IMR-90 (cell line): Measurements from ENCODE around the gene KCNN4. TPM values are rescaled to one million over a fixed set of nuclear protein-coding genes. Genes with fewer than 3 reads are reported as not detected.

ENCODE experiments used
- ATAC-seq: fragments of 200-7000 bp; cut with Tn5 transposase; 2 replicates; pipeline ENCODE4 v1.9.1; 2020; ENCODE audit warnings: low read depth, mild to moderate bottlenecking, moderate library complexity
- BruUV-seq: library from RNA; stranded (reverse); fragments of 400-500 nt; replicated peaks from 2 replicates; lab custom pipeline; 2021; lab: Mats Ljungman, UMichigan
- CTCF ChIA-PET: fragments of 300-600 bp; formaldehyde crosslinking; extraction: SDS; loops from one replicate; lab custom pipeline; 2021; ENCODE audit warnings: antibody characterized with exemption; lab: Yijun Ruan, JAX
- POLR2A ChIA-PET: fragments of 300-600 bp; sonication (Branson Sonifier 250); formaldehyde crosslinking; loops from one replicate; lab custom pipeline; 2022; ENCODE audit warnings: antibody characterized with exemption; ENCODE audit not compliant: unreplicated experiment; lab: Charles Lee
- DNase-seq: peaks from one replicate; pipeline ENCODE4 v3.0.0; 2013
- H2AFZ ChIP-seq: replicated peaks from 2 replicates; pipeline ENCODE3; 2013; ENCODE audit warnings: low read length, mild to moderate bottlenecking; ENCODE audit not compliant: poor library complexity
- H2AK5ac ChIP-seq: 2 replicates; pipeline ENCODE4 v1.6.1; 2013; ENCODE audit warnings: low read depth, low read length, inconsistent platforms
- H2AK9ac ChIP-seq: replicated peaks from 2 replicates; pipeline ENCODE3; 2013; ENCODE audit warnings: mild to moderate bottlenecking, low read depth, low read length, moderate library complexity; ENCODE audit not compliant: poor library complexity
- H2BK120ac ChIP-seq: 2 replicates; pipeline ENCODE4 v1.6.1; 2013; ENCODE audit warnings: low read depth, low read length, inconsistent platforms
- H2BK15ac ChIP-seq: 3 replicates; pipeline ENCODE4 v1.6.1; 2013; ENCODE audit warnings: low read depth, low read length, inconsistent platforms
- H2BK20ac ChIP-seq: 2 replicates; pipeline ENCODE4 v1.6.1; 2013; ENCODE audit warnings: low read depth, mild to moderate bottlenecking, inconsistent platforms, low read length, moderate library complexity
- H2BK5ac ChIP-seq: 2 replicates; pipeline ENCODE4 v1.6.1; 2013; ENCODE audit warnings: mild to moderate bottlenecking, low read depth, low read length, inconsistent platforms; ENCODE audit not compliant: poor library complexity, severe bottlenecking
- H3K14ac ChIP-seq: replicated peaks from 2 replicates; pipeline ENCODE4 v1.6.1; 2013; ENCODE audit warnings: low read depth, low read length, inconsistent platforms
- H3K18ac ChIP-seq: 2 replicates; pipeline ENCODE4 v1.6.1; 2013; ENCODE audit warnings: low read depth, low read length, control low read depth
- H3K23ac ChIP-seq: 2 replicates; pipeline ENCODE4 v1.6.1; 2013; ENCODE audit warnings: low read depth, low read length, inconsistent platforms
- H3K27ac ChIP-seq: 2 replicates; pipeline ENCODE4 v1.5.1; 2013; ENCODE audit warnings: mild to moderate bottlenecking, control low read depth, low read length; ENCODE audit not compliant: insufficient read depth
- H3K27me3 ChIP-seq: 2 replicates; pipeline ENCODE4 v1.6.1; 2013; ENCODE audit warnings: low read length; ENCODE audit not compliant: control insufficient read depth, insufficient read depth
- H3K36me3 ChIP-seq: 2 replicates; pipeline ENCODE4 v1.6.1; 2013; ENCODE audit warnings: low read length, mixed read lengths; ENCODE audit not compliant: control insufficient read depth, insufficient read depth
- H3K4ac ChIP-seq: 2 replicates; pipeline ENCODE4 v1.6.1; 2013; ENCODE audit warnings: low read depth, low read length, inconsistent platforms
- H3K4me1 ChIP-seq: 2 replicates; pipeline ENCODE4 v1.6.1; 2013; ENCODE audit warnings: low read length, mixed read lengths; ENCODE audit not compliant: control insufficient read depth, insufficient read depth
- H3K4me2 ChIP-seq: 2 replicates; pipeline ENCODE4 v1.6.1; 2013; ENCODE audit warnings: low read depth, mild to moderate bottlenecking, control low read depth, low read length, moderate library complexity
- H3K4me3 ChIP-seq: 2 replicates; pipeline ENCODE4 v1.5.1; 2013; ENCODE audit warnings: low read depth, mild to moderate bottlenecking, control low read depth, low read length, moderate library complexity; ENCODE audit not compliant: insufficient read depth
- H3K56ac ChIP-seq: 2 replicates; pipeline ENCODE4 v1.6.1; 2013; ENCODE audit warnings: low read length, inconsistent platforms; ENCODE audit not compliant: insufficient read depth; ENCODE audit errors: extremely low read depth
- H3K79me1 ChIP-seq, 2 experiments: 2 replicates each; pipeline ENCODE4 v1.6.1; 2013; ENCODE audit warnings: low read length in 2 of 2, inconsistent platforms in 1 of 2, low read depth in 1 of 2
- H3K9ac ChIP-seq: 2 replicates; pipeline ENCODE4 v1.6.1; 2013; ENCODE audit warnings: low read depth, low read length, control low read depth
- H3K9me1 ChIP-seq: 2 replicates; pipeline ENCODE4 v1.6.1; 2013; ENCODE audit warnings: low read length, inconsistent platforms; ENCODE audit not compliant: insufficient read depth
- H3K9me3 ChIP-seq: 2 replicates; pipeline ENCODE4 v1.6.1; 2013; ENCODE audit warnings: low read length; ENCODE audit not compliant: control insufficient read depth, insufficient read depth
- H4K20me1 ChIP-seq: 2 replicates; pipeline ENCODE4 v1.6.1; 2013; ENCODE audit warnings: low read length, inconsistent platforms; ENCODE audit not compliant: insufficient read depth
- H4K5ac ChIP-seq: 2 replicates; pipeline ENCODE4 v1.6.1; 2013; ENCODE audit warnings: mild to moderate bottlenecking, low read depth, low read length, control low read depth
- H4K8ac ChIP-seq, 2 experiments: 2 replicates each; pipeline ENCODE4 v1.6.1; 2013; ENCODE audit warnings: low read depth in 2 of 2, low read length in 2 of 2, control low read depth in 1 of 2, inconsistent platforms in 1 of 2
- H4K91ac ChIP-seq: 2 replicates; pipeline ENCODE4 v1.6.1; 2013; ENCODE audit warnings: low read depth, low read length, inconsistent platforms; ENCODE audit not compliant: insufficient read depth
- CEBPB ChIP-seq: IDR thresholded peaks from 2 replicates; pipeline ENCODE4 v1.6.1; 2012; ENCODE audit warnings: low read depth, low read length, improper control_type of control experiment
- FOS ChIP-seq: fragments of 150-350 bp; IDR thresholded peaks from 2 replicates; pipeline ENCODE4 v1.6.1; 2016; ENCODE audit warnings: low read depth, low read length
- RAD21 ChIP-seq: IDR thresholded peaks from 2 replicates; pipeline ENCODE4 v1.6.1; 2012; ENCODE audit warnings: low read length, improper control_type of control experiment
- RFX5 ChIP-seq: IDR thresholded peaks from 2 replicates; pipeline ENCODE4 v1.8.0; 2012; ENCODE audit warnings: low read depth, mild to moderate bottlenecking, low read length, moderate library complexity
- SMC3 ChIP-seq: fragments of 150-350 bp; IDR thresholded peaks from 2 replicates; pipeline ENCODE4 v1.6.1; 2016; ENCODE audit warnings: low read depth, mild to moderate bottlenecking, antibody characterized with exemption, low read length, moderate library complexity
- WGBS, 2 experiments: methylation state at CpG; one replicate each; pipeline versions ENCODE4 v1.1.5 to v1.1.7; 2013; ENCODE audit warnings: missing lambda C conversion rate in 2 of 2; ENCODE audit not compliant: insufficient read length in 1 of 2; ENCODE audit errors: extremely low coverage in 2 of 2; 5-methylcytosine and 5-hydroxymethylcytosine counted together
- dilution Hi-C: fragments of 300-500 bp; cut with HindIII; formaldehyde crosslinking; loops from one replicate; pipeline ENCODE4 v1.14.3; 2018; ENCODE audit warnings: low sequenced_read_pairs; ENCODE audit not compliant: unreplicated experiment
- in situ Hi-C: fragments of 300-500 bp; cut with MboI; formaldehyde crosslinking; loops from 3 replicates; pipeline ENCODE4 v1.14.3; 2019; ENCODE audit warnings: low sequenced_read_pairs, inconsistent platforms, mixed read lengths
- intact Hi-C: fragments of 100-400 bp; cut with micrococcal nuclease; formaldehyde crosslinking; loops from 2 replicates; pipeline ENCODE4 v1.10.0; 2022
- polyA plus RNA-seq, 3 experiments: library from polyadenylated mRNA; depleted of rRNA; stranded (reverse); fragments of >200 nt; gene quantifications; 2 replicates each; pipeline ENCODE4 v1.2.3, GENCODE V29; 2012; ENCODE audit warnings: low replicate concordance in 1 of 3
- total RNA-seq: library from RNA; depleted of rRNA; stranded (reverse); fragments of >200 nt; gene quantifications from 2 replicates; pipeline ENCODE4 v1.2.3, GENCODE V29; 2012
- TF ChIP-seq, protein P1 (sequence below): conservative IDR thresholded peaks from 2 replicates; pipeline ENCODE4 v1.5.1; 2012; ENCODE audit warnings: mild to moderate bottlenecking, low read depth, low read length, improper control_type of control experiment

Gene KCNN4
- total and polyA plus RNA-seq, 2 of the 4 experiments (the other 2 are of a cell fraction): 0.54 to 0.99 TPM

DNA sequence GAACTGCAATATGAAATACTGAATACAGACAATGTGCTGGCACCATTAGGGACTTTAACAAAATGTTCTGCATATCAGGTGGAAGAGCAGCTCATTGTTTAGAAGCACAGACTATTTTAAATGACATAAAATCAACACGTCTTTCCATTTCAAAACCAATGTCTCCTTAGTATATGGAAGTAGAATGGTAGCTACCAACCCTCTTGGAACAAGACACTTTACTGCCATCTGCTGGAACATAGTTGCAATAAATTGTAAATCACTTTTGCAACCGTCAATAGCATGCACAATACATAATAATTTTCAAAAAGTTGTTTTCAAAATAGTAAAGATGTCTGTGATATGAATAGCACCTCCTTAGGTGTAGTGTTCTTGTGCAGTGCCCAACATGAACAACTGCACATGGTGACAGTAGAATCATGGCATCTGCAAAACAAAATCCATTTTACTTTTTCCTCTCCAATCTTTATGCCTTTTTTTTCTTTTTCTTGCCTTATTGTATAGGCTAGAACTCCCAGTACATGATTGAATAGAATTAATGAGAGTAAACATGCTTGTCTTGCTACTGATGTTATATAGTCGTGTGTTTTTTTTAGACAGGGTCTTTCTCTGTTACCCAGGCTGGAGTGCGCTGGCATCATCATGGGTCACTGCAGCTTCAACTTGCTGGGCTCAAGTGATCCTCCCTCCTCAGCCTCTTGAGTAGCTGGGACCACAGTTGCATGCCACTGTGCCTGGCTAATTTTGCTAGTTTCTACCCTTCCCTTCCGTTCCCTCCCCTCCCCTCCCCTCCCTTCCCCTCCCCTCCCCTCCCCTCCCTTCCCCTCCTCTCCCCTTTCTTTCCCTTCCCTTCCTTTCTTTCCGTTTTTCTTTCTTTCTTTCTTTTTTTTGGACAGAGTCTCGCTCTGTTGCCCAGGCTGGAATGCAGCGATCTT lies 29.3 kb upstream of the KCNN4 start:
- ChIA-PET CTCF (interaction anchor here (0.8 to 1.1 kb wide), 3 partner anchors 10 to 142 kb away, joined by 3 to 5 read pairs (median 3); no protein-coding TSS in a partner anchor), POLR2A (no interaction called here)
- no TSS peak for BruUV-seq
- ATAC-seq (peak; percentile 85), DNase-seq (peak; percentile 74)
- no peak overlapping the region for H3K9ac ChIP-seq
- dilution Hi-C loops (no loop called here), in situ Hi-C loops (no loop called here), intact Hi-C loops (loop anchor here (1.0 to 10.0 kb wide), 3 partner anchors 65 to 365 kb away; no protein-coding TSS in a partner anchor)
- no peak overlapping the region for H2AFZ ChIP-seq
- no peak overlapping the region for H2BK20ac ChIP-seq
- H3K4me2 ChIP-seq: no peak overlapping the region
- H2BK5ac ChIP-seq: no peak overlapping the region
- H3K27ac ChIP-seq: no peak overlapping the region
- TF ChIP-seq FOS (no peak), RAD21 (peak; percentile 75), RFX5 (no peak), SMC3 (peak; percentile 64), CEBPB (peak; percentile 7; the same call in 1 of the 2 replicates)
- TF ChIP-seq, protein P1, sequence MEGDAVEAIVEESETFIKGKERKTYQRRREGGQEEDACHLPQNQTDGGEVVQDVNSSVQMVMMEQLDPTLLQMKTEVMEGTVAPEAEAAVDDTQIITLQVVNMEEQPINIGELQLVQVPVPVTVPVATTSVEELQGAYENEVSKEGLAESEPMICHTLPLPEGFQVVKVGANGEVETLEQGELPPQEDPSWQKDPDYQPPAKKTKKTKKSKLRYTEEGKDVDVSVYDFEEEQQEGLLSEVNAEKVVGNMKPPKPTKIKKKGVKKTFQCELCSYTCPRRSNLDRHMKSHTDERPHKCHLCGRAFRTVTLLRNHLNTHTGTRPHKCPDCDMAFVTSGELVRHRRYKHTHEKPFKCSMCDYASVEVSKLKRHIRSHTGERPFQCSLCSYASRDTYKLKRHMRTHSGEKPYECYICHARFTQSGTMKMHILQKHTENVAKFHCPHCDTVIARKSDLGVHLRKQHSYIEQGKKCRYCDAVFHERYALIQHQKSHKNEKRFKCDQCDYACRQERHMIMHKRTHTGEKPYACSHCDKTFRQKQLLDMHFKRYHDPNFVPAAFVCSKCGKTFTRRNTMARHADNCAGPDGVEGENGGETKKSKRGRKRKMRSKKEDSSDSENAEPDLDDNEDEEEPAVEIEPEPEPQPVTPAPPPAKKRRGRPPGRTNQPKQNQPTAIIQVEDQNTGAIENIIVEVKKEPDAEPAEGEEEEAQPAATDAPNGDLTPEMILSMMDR: peak; percentile 73
- no peaks in the 10 kb centered on the region for H3K36me3 ChIP-seq
- H2BK120ac ChIP-seq: no peak overlapping the region
- H4K8ac ChIP-seq: no peak overlapping the region
- no CpG with 5 or more reads among the region's 8 CpGs for WGBS, 2 experiments
- no peak overlapping the region for H3K18ac ChIP-seq
- no peak overlapping the region for H3K56ac ChIP-seq
- H3K14ac ChIP-seq: no peak overlapping the region
- no peak overlapping the region for H2AK9ac ChIP-seq
- no peak overlapping the region for H3K23ac ChIP-seq
- no peaks in the 10 kb centered on the region for H3K79me1 ChIP-seq
- no peak overlapping the region for H3K4ac ChIP-seq
- peaks cover 10% of the 10 kb centered on the region for H3K27me3 ChIP-seq
- H3K4me1 ChIP-seq: no peaks in the 10 kb centered on the region
- H2BK15ac ChIP-seq: no peak overlapping the region
- H4K5ac ChIP-seq: no peak overlapping the region
- H2AK5ac ChIP-seq: no peak overlapping the region
- no peaks in the 10 kb centered on the region for H4K20me1 ChIP-seq
- H3K4me3 ChIP-seq: no peak overlapping the region
- no peaks in the 10 kb centered on the region for H3K9me1 ChIP-seq
- no peak overlapping the region for H4K91ac ChIP-seq
- no peaks in the 10 kb centered on the region for H3K9me3 ChIP-seq
